A204.1 (cell line): ENCODE results near the gene FOXQ1.
"Not testable (repeated sequence)": the region's sequence is repeated elsewhere in the genome, so short reads cannot be mapped to it uniquely, and the experiment has no call there.

Experiments
- FAIRE-seq: peaks from 2 replicates; lab custom pipeline; 2012; peaks lifted over from hg19 to GRCh38; lab: Jason Lieb, UNC

Gene FOXQ1

DNA sequence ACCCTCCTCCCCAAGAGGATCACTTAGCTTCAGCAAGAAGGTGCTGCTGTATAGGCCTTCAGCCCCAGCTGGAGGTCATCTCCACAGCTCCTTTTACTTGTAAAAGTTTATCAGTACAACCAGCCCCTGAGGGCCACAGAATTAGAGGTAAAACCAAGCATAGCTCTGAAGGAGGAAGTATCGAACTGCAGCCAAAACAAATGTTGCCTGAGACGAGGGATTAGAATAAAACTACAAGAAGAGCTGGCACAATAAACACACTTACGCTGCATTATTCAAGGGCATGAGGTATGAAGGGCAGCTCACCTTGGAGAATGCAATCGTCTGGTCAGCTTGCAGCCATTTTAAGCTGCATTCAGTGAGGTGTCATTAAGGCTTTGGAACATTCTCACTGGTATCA, 21.1 kb upstream of the FOXQ1 start:
- FAIRE-seq = no peak

DNA sequence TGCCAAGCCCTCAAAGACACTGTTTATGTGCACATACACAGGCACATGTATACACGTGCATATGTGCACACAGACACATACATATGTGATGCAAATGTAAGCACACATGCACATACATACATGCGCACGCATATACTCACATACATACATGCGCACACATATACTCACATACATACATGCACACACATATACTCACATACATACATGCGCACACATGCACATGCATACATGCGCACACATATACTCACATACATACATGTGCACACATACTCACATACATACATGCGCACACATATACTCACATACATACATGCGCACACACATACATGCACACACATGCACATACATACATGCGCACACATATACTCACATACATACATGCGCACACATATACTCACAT, 20.5 kb upstream of the FOXQ1 start:
- FAIRE-seq = no peak

DNA sequence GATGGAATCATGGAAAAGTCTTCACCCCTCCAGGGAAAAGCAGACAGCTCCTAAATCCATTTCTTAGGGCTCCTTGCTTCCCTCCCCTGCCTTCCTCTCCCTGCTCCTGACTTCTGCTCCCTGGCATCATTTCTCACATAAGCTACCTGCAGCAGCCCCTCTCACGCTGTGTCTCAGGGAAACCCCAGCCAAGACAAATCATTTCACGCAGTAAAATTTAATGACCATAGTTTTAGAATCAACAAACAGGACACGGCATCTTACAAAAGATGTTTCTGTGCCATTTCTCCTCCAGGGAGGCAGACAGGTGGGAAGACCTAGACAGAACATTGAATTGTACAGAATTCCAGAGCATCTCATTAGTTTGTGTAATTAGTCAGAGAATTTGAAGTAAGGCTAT, 16.5 kb upstream of the FOXQ1 start:
- FAIRE-seq = no peak

DNA sequence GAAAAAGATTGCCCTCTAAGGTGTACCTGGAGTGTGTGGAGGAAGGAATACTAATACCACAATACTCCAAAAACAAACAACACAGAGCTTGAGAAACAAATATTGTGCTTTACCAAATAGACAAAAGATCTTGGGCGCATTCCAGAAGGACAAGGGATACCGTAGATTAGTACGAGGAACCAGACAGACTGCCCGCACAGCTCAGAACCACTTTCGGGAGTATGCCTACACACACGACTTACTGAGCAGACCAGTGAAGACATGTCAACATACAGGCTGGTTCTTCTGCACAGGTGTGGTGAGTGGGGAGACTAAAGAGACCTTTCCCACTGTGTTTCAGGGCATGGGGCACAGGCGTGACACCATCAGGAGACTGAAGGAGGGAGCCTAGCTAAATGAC, 15.8 kb upstream of the FOXQ1 start:
- no peak for FAIRE-seq

DNA sequence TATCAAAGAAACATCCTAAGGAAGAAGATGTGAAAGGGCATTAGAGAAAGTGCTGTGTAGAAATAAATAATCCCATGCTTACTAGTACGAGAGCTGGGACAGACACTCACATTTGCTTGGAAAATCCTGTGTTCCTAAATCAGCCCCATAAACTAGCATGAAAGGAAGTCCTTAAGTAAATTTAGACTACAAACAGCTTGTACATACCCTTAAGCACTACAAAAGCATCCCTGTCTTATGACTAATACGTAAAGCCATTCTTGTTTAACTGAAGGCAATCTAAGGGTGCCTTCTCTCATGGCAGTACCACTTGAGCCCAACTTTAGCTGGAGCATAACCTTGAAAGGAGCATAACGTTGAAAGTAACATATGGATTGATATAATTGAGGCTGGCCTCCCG, 15.4 kb upstream of the FOXQ1 start:
- no peak for FAIRE-seq

DNA sequence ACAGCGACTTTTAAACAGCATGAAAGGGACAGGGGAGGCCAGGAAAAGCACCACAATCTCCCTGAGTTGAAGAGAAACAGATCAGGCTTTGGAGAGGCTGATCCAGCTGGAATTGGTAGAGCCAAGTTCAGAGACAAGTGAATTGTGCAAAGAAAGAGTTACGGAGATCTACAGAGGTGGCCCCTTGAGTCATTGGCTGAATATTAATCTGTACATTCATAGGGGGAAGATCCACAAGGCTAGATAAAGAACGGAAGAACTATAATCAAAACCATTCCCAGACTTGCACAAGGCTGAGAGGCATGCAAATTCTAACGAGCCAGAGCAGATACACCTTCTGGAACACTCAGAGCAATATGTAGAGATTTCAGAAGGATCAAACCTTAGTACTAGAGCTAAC, 14.2 kb upstream of the FOXQ1 start:
- FAIRE-seq = no peak

DNA sequence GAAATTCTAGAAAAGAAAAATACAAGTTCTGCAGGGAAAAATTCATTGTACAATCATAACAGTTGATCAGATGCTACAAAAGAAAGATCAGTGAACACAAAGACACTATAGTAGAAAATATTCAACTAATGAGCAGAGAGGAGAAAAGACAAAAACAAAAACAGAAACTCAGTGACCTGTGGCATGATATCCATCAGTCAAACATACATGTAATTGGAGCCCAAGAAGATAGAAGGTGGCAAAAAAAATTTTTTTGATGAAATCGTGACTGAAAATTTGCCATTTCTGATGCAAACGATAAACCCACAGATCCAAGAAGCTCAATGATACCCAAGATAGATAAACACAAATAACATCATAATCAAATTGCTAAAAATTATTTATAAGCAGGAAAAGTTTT, 13.1 kb upstream of the FOXQ1 start:
- no peak for FAIRE-seq

DNA sequence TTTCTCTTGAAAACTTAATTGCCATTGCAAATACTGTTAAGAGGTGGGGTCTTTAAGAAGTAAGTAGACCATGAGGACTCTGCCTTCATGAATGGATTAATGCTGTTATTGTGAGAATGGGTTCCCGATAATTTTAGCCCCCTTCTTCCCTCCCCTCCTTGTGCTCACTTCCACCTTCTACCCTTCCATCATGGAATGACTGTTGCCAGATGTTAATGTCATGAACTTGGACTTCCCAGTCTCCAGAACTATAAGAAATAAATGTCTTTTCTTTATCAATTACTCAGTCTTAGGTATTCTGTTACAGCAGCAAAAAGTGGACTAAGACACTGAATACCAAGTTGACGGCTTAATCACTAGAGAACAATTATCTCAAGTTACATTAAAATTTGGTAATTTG, 5.8 kb upstream of the FOXQ1 start:
- no peak for FAIRE-seq

DNA sequence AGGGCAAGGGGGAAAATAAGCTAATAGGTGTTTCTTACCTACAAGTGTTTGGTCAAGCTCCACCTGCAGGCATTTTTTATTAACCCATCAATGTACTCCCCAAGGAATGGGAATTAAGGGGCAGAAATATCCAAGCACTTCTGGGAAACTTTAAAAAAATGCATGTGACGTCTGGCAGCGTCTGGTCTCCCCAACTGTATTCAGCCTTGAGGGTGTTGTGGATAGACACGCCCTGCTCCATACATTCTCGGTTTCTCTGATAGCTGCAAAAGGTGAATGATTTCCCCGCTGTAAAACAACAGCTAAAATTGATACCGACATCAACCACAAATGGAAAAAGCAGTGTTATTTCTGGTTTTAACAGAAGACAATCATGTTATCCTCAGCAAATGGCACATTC, 2.5 kb upstream of the FOXQ1 start:
- no peak for FAIRE-seq

DNA sequence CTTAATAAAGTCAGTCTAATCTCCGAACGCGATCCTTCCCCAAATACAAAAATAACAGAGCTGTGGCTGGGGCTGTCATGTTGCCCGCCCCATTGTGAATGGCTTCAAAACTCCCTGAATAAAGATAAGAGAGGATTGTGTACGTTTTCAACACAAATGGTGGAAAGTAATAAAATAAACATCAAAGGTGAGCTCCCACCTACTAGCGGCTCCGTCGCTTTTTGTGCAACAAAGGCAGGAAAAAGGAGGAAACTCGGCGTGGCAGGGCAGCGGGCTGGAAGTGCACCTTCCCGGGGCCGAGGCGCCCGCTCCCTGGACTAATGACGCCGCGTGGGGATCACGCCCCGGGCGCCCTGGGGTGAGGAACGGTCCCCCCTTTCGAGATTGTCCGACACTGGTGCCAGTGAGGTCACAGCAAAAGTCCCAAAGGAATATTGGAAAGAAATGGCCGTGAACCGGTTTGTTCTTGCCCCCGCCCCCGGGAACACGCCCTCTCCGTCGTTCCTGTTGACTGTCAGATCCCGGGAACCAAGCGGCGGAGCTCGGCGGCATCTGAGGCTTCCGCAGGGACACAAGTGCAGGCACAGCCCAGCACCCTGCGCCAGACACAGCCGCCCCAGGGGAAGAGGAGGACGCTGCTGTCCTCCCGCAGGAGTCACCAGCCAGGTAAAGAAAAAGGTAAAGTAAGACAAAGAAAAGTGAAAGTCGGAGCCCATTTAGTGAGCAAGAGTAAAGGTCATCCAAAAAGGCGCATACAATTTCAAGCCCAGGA, 1.1 kb upstream of the FOXQ1 start:
- FAIRE-seq = no peak

DNA sequence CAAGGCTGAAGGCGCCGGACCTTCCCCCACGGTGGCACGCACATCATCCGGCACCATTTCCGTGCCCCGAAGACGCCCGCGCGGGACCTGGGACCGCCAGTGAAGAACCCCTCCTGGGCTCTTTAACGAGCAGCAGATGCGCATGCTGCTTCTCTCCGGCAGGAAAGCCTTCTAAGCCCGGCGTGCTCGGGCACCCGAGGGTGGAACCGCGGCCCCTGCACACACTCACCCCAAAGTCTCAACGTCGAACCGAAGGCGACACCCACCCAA, 240 bp downstream of the FOXQ1 start:
- FAIRE-seq = no peak

DNA sequence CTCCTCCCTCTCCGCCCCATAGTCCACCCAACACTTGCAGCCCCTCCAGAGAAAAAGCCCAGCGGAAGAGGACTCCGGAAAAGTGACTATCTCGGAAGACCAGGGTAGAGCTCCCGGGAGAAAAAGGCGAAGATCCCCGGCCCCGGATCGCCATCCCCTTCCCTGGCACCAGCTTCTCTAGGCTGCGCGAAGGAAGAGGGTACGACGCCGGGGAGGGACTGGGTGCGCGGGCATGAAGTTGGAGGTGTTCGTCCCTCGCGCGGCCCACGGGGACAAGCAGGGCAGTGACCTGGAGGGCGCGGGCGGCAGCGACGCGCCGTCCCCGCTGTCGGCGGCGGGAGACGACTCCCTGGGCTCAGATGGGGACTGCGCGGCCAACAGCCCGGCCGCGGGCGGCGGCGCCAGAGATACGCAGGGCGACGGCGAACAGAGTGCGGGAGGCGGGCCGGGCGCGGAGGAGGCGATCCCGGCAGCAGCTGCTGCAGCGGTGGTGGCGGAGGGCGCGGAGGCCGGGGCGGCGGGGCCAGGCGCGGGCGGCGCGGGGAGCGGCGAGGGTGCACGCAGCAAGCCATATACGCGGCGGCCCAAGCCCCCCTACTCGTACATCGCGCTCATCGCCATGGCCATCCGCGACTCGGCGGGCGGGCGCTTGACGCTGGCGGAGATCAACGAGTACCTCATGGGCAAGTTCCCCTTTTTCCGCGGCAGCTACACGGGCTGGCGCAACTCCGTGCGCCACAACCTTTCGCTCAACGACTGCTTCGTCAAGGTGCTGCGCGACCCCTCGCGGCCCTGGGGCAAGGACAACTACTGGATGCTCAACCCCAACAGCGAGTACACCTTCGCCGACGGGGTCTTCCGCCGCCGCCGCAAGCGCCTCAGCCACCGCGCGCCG, 822 bp downstream of the FOXQ1 start:
- FAIRE-seq = no peak

DNA sequence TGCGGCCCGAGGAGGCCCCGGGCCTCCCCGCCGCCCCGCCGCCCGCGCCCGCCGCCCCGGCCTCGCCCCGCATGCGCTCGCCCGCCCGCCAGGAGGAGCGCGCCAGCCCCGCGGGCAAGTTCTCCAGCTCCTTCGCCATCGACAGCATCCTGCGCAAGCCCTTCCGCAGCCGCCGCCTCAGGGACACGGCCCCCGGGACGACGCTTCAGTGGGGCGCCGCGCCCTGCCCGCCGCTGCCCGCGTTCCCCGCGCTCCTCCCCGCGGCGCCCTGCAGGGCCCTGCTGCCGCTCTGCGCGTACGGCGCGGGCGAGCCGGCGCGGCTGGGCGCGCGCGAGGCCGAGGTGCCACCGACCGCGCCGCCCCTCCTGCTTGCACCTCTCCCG, 1.5 kb downstream of the FOXQ1 start:
- FAIRE-seq = no peak

DNA sequence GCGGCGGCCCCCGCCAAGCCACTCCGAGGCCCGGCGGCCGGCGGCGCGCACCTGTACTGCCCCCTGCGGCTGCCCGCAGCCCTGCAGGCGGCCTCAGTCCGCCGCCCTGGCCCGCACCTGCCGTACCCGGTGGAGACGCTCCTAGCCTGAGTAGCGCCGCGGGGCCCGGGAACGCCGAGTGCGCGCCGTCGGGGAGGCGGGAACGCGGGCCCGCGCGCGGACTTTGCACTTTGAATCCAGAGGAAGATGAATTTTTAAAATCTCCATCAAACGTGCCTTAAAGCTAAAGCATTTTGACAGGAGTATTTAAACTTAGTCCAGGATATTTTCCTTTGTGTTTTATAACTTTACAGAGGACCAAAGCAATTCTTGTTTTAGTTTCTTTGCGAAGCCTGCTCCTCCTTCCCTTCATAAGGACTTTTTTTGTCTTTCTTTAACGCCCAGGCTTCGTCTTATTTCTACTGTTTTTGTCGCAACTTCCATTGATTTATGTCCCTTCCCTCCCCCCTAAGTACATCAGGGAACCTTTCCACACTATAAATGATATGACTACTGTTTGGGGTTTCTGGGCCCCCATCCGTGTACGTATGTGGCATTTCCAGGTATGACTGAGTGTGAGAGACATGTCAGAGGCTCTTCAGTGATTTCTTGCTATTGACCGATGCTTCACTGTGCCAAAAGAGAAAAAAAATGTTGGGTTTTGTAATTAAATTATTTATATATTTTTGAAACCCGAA, 2.0 kb downstream of the FOXQ1 start:
- no peak for FAIRE-seq

DNA sequence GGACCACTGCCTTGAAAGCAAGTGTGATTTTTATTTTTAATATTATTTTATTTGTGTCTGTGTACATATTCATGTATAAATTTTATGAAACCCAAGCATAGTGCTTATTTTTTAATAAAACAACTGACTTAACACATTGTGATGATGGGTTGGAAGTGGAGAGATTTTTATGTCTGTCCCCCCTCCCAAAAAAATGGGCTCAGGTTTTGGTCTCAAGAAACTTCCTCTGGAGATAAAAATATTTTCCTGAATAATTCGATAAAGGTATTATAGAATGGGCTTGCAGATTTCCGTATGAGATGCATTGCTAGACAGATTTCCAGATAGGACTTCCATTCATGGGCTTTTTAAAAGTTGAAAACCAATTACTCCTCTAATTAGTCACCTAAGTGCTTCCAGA, 2.7 kb downstream of the FOXQ1 start:
- no peak for FAIRE-seq

DNA sequence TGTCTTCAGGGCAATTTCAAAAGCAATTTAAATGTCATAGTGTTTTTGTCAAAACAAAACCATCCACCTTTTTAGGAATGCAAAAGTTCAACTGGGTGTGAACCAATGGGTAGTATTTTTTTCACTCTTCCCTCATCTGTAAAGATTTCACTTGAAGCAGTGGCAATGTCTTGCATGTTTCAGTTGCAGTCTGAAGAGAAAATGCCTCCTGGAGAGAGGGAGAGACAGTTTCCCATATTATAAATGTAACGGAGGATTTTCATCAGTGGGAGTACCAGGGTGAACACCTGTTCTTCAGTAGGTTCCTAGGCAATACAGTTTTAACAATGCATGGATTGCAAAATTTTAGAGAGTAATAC, 3.3 kb downstream of the FOXQ1 start:
- FAIRE-seq = no peak

DNA sequence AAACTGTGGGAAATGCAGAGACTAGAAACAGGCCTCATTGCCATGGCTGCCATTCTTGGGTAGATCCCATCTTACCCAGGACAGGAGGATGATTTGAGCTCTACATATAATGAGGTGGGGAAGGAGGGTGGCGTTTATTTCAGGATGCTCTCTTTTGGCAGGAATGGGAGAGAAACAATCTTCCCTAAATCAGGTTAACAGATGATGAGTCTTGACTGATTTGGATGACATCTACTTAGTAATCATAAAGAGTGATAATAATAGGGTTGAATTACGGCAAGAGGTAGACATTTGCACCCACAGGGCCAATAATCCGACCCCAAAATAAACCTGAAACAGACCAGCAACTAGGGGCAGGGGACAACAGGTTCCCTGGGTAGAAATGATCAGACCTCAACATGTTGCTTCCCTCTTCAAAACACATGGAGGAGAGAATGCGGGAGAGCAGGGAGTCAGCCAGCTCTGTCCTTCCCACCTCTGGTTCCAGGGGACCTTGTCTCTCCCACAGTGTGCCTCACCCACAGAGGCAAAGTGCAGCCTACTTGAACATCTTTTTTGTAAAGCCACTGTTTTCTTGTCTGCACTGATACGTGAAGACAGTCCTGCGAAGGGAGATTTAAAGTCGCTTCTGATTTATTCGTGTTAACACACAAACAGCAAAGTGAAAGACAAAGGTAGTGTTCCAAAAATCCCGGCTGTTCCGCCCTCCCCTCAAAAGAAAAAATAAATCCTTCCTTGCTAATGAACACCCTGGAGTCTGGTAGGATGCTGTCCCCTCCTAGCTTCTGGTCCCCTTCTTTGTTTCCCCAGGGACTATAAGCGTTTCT, 3.9 kb downstream of the FOXQ1 start:
- FAIRE-seq = no peak

DNA sequence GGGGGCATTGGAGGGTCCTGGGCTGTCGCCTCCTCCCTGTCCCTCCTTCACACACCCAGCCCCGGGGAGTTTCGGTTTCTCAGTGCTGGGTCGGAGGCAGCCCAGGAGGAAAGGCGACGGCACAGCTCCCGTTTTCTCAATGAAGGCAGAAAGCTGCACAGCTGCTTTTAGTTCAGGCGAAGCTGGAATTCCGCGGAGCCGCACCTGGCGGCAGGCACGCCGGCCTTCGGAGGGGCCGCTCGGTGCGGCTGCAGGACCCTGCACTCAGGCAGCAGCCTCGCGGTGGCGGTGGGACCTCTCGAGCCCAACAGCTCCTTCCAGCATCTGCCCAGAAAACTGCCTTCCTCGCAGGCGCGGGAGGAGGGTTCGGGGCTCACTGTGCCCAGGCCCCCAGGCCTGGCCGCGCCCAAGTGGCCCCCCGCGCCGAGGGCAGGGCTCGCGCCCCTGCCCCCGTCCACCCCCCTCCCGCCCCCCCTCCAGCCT, 4.6 kb downstream of the FOXQ1 start:
- no peak for FAIRE-seq

DNA sequence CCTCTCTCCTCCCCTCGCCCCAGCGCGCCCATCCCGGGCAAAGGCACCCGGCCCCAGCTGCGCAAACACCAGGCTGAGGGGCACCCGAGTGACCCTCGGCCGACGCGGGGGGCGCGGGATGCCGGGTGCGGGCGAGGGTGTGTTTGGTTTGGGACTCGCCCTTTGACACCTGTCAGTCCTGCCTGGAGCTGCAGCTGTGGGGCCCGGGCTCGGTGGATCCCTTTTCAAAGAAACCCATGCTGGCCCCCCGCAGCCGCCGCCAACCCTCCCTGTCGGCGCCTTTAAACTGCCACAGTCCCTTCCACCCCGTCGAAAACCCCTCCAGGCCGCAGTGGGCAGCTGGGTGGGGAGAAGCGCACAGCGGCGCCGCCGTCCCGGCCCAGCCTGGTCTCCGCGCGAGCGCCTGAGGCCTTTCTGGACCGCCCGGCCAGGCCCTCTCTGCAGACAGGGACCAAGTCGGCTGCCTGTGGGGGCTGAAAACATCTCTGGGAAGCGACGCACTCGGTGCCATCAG, 5.5 kb downstream of the FOXQ1 start:
- no peak for FAIRE-seq

DNA sequence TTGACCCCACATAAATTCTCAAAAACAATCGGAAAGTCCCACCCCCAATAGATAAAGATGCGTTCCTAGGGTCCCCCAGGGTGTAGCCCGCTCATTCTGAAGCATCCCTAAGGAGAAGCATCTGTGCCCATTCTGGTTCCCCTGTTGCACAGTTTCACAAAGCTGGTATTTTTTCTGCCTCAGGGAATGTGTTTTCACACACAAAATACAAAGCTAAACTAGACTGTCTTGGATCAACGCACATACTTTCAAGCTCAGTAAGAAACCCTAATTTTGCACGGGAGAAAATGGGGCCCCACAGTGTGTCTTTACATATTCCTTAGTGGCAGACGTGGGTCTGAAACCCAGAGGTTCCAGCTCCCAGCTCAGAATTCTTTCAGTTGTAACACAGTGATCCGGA, 6.1 kb downstream of the FOXQ1 start:
- no peak for FAIRE-seq

DNA sequence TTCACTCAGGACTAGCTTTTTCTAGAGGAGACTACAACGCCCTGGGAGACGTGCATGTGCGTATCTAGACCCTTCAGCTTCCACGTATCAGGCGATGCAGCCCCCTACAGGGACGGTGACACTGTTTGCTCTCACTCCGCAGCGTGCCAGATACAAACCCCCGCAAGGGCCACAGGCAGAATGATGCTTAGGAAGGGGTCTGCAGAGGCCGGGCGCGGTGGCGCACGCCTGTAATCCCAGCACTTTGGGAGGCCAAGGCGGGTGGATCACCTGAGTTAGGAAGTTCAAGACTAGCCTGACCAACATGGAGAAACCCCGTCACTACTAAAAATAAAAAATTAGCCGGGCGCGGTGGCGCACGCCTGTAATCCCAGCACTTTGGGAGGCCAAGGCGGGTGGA, 6.7 kb downstream of the FOXQ1 start:
- not testable (repeated sequence) for FAIRE-seq

DNA sequence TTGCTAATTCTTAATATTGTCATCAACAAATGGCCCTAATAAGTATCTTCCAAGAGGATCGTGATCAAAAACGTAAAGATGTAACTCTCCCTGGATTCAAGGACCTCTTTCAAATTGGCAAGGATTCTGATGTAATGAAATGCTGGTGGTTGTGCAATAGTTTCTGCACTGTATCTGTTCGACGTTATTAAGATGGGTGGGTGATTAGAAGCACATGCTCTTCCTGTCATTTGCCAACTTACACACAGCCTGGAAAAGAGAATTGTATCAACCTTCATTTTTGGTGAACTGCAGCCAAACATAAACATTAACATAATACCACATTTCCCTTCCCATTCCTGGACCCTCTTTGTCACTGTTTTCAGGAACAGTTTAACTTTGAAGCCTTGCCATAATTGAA, 9.8 kb downstream of the FOXQ1 start:
- no peak for FAIRE-seq
